ENCODE data around the gene GFRA1.

- TF ChIP-seq CTCF (conservative IDR thresholded peaks at IDR 0.05; ENCODE audit: low read depth, low read length), result no peak
- TF ChIP-seq ELK1 (IDR thresholded peaks at IDR 0.05; ENCODE audit: borderline replicate concordance, low read depth, low read length), result no peak
- no peak for TF ChIP-seq POLR2A (IDR thresholded peaks at IDR 0.05; ENCODE audit: low read depth, low read length)
- no peak for TF ChIP-seq RFX5 (IDR thresholded peaks at IDR 0.05; ENCODE audit: low read depth, low read length)
- no peak for TF ChIP-seq RCOR1 (IDR thresholded peaks at IDR 0.05; ENCODE audit: insufficient replicate concordance, low read length)
- TF ChIP-seq SMC3 (IDR thresholded peaks at IDR 0.05; ENCODE audit: low read depth, low read length), result no peak
- TF ChIP-seq MAFK (IDR thresholded peaks at IDR 0.05; ENCODE audit: low read depth, low read length), result no peak
- no peak for TF ChIP-seq CHD1 (IDR thresholded peaks at IDR 0.05; ENCODE audit: low read depth, low read length)
Observed at GRCh38 chr10:116156819-116157218, 116.2 kb downstream of the GFRA1 start.
